K562 (cell line): ENCODE data around the gene MADCAM1. TPM values are rescaled to one million over a fixed set of nuclear protein-coding genes. Genes with fewer than 3 reads are reported as not detected.

Experiments
- CC2D1A ChIP-seq: fragments of 450-650 bp; IDR thresholded peaks from 2 replicates; pipeline ENCODE4 v1.6.1; 2017; ENCODE audit warnings: mild to moderate bottlenecking
- EGR1 ChIP-seq: fragments of 450-650 bp; conservative IDR thresholded peaks from 2 replicates; pipeline ENCODE4 v1.6.1; 2017; ENCODE audit warnings: mild to moderate bottlenecking
- NFXL1 ChIP-seq: fragments of 450-650 bp; formaldehyde crosslinking; IDR thresholded peaks from 2 replicates; pipeline ENCODE4 v1.4.0; 2021; ENCODE audit warnings: mild to moderate bottlenecking
- PHF8 ChIP-seq: fragments of 200-600 bp; sonication (generic); IDR thresholded peaks from 2 replicates; pipeline ENCODE4 v1.6.1; 2012; ENCODE audit warnings: mixed run types, mild to moderate bottlenecking, inconsistent platforms, low read length, moderate library complexity, borderline replicate concordance
- RB1 ChIP-seq: fragments of 450-650 bp; IDR thresholded peaks from 2 replicates; pipeline ENCODE4 v1.6.1; 2017; ENCODE audit warnings: low read depth, mild to moderate bottlenecking
- SAP30 ChIP-seq: fragments of 200-600 bp; sonication (generic); IDR thresholded peaks from 2 replicates; pipeline ENCODE4 v1.6.1; 2012; ENCODE audit warnings: borderline replicate concordance, low read depth, mild to moderate bottlenecking, moderate library complexity, low read length, control low read depth, inconsistent platforms; ENCODE audit not compliant: insufficient read depth, poor library complexity, severe bottlenecking
- SIN3A ChIP-seq, 2 experiments: fragments of 150-350 bp in 1 of 2; IDR thresholded peaks; 2 replicates each; pipeline ENCODE4 v1.6.1; 2011 to 2016; ENCODE audit warnings: borderline replicate concordance in 2 of 2, low read depth in 2 of 2, low read length in 2 of 2, mild to moderate bottlenecking in 2 of 2, moderate library complexity in 2 of 2; ENCODE audit not compliant: control insufficient read depth in 1 of 2
- TCFL5 ChIP-seq: fragments of 250-450 bp; sonication (Bioruptor Pico); conservative IDR thresholded peaks from 2 replicates; pipeline ENCODE4 v1.6.1; 2021; ENCODE audit warnings: mild to moderate bottlenecking, moderate library complexity, matching md5 sums
- YY1 ChIP-seq, 3 experiments: IDR thresholded peaks; 2 replicates each; pipeline ENCODE4 v1.6.1; 2011; ENCODE audit warnings: low read length in 2 of 3, mild to moderate bottlenecking in 2 of 3, moderate library complexity in 2 of 3, borderline replicate concordance in 1 of 3, control low read depth in 1 of 3, low read depth in 1 of 3; ENCODE audit not compliant: insufficient read depth in 3 of 3, insufficient replicate concordance in 2 of 3, control insufficient read depth in 1 of 3, insufficient read length in 1 of 3; ENCODE audit errors: extremely low read depth in 1 of 3
- ZBTB7A ChIP-seq: IDR thresholded peaks from 2 replicates; pipeline ENCODE4 v1.6.1; 2011; ENCODE audit warnings: low read depth, mild to moderate bottlenecking, low read length, moderate library complexity, borderline replicate concordance; ENCODE audit not compliant: control insufficient read depth
- ZNF589 ChIP-seq: fragments of 200-800 bp; sonication (Bioruptor generic); IDR thresholded peaks from 2 replicates; pipeline ENCODE4 v1.6.1; 2016; ENCODE audit warnings: low read depth, missing genetic modification characterization, missing compliant biosample characterization
- polyA plus RNA-seq, 8 experiments: library from polyadenylated mRNA; depleted of rRNA in 4 of 8; stranded (reverse) in 5 of 8; unstranded in 3 of 8; fragments of >200 nt; fragmentation: Nextera tagmentation in 2 of 8; fragmentation: Illumina TruSeq in 1 of 8; extraction: Ambion mirVana in 2 of 8; extraction: Trizol in 1 of 8; gene quantifications; 2 replicates each; pipeline versions ENCODE4 v1.2.1 to v1.2.3, GENCODE V29; 2011 to 2014; ENCODE audit warnings: inconsistent platforms in 1 of 8, missing spikeins in 1 of 8
- total RNA-seq, 7 experiments: library from RNA; depleted of rRNA in 6 of 7; stranded (reverse); fragments of >200 nt in 6 of 7; fragmentation: Illumina TruSeq in 2 of 7; extraction: Trizol in 2 of 7; gene quantifications; 2 replicates each; pipeline versions ENCODE4 v1.2.1 to v1.2.3, GENCODE V29; 2011 to 2021; ENCODE audit warnings: low replicate concordance in 1 of 7
- TF ChIP-seq, protein P1 (sequence below): fragments of 200-600 bp; sonication (generic); IDR thresholded peaks from one replicate; pipeline ENCODE4 v1.6.1; 2012; ENCODE audit warnings: mild to moderate bottlenecking, low read depth, low read length, inconsistent platforms

Gene MADCAM1
- total and polyA plus RNA-seq, 9 of the 15 experiments (the other 6 are each of a cell fraction or from before 2014, with no cell fraction given): 0.09 to 0.36 (median 0.09) TPM; not detected in 6

DNA sequence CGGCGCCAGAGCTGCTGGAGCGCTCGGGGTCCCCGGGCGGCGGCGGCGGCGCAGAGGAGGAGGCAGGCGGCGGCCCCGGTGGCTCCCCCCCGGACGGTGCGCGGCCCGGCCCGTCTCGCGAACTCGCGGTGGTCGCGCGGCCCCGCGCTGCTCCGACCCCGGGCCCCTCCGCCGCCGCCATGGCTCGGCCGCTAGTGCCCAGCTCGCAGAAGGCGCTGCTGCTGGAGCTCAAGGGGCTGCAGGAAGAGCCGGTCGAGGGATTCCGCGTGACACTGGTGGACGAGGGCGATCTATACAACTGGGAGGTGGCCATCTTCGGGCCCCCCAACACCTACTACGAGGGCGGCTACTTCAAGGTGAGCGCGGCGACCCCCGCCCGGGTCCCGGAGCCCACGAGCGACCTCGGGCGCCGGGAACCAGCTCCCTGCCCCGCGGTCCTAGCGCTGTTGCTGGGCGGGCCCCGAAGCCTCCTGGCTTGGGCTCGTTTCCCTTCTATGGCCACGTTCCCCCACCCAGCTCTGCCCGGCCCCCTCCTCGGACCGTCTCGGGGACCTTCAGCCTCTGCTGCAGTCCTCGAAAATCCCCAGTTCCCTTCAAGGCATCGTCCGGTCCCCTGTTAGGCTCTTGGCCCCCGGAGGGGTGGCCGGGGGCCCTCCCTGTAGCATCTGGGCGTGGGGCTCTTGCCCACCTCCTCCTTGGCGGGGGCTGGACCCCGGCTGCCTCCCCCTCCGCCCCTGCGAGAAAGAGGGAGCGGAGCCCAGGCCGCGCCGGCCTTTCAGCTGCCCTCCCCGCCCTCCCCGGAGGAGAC is 35.7 kb downstream of the MADCAM1 start, which contains the start of gene CDC34 (continued):
- TF ChIP-seq, protein P1, sequence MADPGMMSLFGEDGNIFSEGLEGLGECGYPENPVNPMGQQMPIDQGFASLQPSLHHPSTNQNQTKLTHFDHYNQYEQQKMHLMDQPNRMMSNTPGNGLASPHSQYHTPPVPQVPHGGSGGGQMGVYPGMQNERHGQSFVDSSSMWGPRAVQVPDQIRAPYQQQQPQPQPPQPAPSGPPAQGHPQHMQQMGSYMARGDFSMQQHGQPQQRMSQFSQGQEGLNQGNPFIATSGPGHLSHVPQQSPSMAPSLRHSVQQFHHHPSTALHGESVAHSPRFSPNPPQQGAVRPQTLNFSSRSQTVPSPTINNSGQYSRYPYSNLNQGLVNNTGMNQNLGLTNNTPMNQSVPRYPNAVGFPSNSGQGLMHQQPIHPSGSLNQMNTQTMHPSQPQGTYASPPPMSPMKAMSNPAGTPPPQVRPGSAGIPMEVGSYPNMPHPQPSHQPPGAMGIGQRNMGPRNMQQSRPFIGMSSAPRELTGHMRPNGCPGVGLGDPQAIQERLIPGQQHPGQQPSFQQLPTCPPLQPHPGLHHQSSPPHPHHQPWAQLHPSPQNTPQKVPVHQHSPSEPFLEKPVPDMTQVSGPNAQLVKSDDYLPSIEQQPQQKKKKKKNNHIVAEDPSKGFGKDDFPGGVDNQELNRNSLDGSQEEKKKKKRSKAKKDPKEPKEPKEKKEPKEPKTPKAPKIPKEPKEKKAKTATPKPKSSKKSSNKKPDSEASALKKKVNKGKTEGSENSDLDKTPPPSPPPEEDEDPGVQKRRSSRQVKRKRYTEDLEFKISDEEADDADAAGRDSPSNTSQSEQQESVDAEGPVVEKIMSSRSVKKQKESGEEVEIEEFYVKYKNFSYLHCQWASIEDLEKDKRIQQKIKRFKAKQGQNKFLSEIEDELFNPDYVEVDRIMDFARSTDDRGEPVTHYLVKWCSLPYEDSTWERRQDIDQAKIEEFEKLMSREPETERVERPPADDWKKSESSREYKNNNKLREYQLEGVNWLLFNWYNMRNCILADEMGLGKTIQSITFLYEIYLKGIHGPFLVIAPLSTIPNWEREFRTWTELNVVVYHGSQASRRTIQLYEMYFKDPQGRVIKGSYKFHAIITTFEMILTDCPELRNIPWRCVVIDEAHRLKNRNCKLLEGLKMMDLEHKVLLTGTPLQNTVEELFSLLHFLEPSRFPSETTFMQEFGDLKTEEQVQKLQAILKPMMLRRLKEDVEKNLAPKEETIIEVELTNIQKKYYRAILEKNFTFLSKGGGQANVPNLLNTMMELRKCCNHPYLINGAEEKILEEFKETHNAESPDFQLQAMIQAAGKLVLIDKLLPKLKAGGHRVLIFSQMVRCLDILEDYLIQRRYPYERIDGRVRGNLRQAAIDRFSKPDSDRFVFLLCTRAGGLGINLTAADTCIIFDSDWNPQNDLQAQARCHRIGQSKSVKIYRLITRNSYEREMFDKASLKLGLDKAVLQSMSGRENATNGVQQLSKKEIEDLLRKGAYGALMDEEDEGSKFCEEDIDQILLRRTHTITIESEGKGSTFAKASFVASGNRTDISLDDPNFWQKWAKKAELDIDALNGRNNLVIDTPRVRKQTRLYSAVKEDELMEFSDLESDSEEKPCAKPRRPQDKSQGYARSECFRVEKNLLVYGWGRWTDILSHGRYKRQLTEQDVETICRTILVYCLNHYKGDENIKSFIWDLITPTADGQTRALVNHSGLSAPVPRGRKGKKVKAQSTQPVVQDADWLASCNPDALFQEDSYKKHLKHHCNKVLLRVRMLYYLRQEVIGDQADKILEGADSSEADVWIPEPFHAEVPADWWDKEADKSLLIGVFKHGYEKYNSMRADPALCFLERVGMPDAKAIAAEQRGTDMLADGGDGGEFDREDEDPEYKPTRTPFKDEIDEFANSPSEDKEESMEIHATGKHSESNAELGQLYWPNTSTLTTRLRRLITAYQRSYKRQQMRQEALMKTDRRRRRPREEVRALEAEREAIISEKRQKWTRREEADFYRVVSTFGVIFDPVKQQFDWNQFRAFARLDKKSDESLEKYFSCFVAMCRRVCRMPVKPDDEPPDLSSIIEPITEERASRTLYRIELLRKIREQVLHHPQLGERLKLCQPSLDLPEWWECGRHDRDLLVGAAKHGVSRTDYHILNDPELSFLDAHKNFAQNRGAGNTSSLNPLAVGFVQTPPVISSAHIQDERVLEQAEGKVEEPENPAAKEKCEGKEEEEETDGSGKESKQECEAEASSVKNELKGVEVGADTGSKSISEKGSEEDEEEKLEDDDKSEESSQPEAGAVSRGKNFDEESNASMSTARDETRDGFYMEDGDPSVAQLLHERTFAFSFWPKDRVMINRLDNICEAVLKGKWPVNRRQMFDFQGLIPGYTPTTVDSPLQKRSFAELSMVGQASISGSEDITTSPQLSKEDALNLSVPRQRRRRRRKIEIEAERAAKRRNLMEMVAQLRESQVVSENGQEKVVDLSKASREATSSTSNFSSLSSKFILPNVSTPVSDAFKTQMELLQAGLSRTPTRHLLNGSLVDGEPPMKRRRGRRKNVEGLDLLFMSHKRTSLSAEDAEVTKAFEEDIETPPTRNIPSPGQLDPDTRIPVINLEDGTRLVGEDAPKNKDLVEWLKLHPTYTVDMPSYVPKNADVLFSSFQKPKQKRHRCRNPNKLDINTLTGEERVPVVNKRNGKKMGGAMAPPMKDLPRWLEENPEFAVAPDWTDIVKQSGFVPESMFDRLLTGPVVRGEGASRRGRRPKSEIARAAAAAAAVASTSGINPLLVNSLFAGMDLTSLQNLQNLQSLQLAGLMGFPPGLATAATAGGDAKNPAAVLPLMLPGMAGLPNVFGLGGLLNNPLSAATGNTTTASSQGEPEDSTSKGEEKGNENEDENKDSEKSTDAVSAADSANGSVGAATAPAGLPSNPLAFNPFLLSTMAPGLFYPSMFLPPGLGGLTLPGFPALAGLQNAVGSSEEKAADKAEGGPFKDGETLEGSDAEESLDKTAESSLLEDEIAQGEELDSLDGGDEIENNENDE: no peak
- peak in 1 of 3 experiments; percentile 49 for TF ChIP-seq YY1 (IDR thresholded peaks at IDR 0.05; ENCODE audit: borderline replicate concordance in 1 of 3, control insufficient read depth in 1 of 3, extremely low read depth in 1 of 3, insufficient read depth in 3 of 3, insufficient read length in 1 of 3, insufficient replicate concordance in 2 of 3, low read depth in 1 of 3, low read length in 2 of 3)
- peak in 1 of 2 experiments; percentile 12; a peak in 1 of 4 replicates for TF ChIP-seq SIN3A (IDR thresholded peaks at IDR 0.05; ENCODE audit: borderline replicate concordance in 2 of 2, control insufficient read depth in 1 of 2, low read depth in 2 of 2, low read length in 2 of 2)
- no peak for TF ChIP-seq TCFL5 (CRISPR knock-in tag)
- TF ChIP-seq EGR1: peak; percentile 27; the same call in 1 of the 2 replicates
- peak; percentile 61; the same call in 1 of the 2 replicates for TF ChIP-seq PHF8
- peak; percentile 44 for TF ChIP-seq SAP30
- TF ChIP-seq ZBTB7A: peak; percentile 83; the same call in 1 of the 2 replicates
- no peak for TF ChIP-seq ZNF589
- no peak for TF ChIP-seq CC2D1A
- peak; percentile 45 for TF ChIP-seq RB1
- no peak for TF ChIP-seq NFXL1 (CRISPR knock-in tag)
